ENCODE results near the gene FCHSD2.

GRCh38 chr11:73011126-73011817 is 130.8 kb downstream of the FCHSD2 start:
- TF ChIP-seq CTCF (tag by site-specific recombination; IDR thresholded peaks at IDR 0.05) (no peak), PBX3 (CRISPR knock-in tag; IDR thresholded peaks at IDR 0.05) (no peak), ZNF114 (tag by site-specific recombination; IDR thresholded peaks at IDR 0.05) (no peak), ZFHX2 (tag by site-specific recombination; conservative IDR thresholded peaks at IDR 0.05) (no peak), ZNF274 (IDR thresholded peaks at IDR 0.05; ENCODE audit: low read length) (no peak), ZNF274 (tag by site-specific recombination; IDR thresholded peaks at IDR 0.05; ENCODE audit: borderline replicate concordance) (no peak), ZNF433 (tag by site-specific recombination; IDR thresholded peaks at IDR 0.05; ENCODE audit: low read depth) (no peak), ZNF350 (tag by site-specific recombination; IDR thresholded peaks at IDR 0.05) (no peak), ZNF580 (tag by site-specific recombination; IDR thresholded peaks at IDR 0.05) (no peak), REST (tag by site-specific recombination; IDR thresholded peaks at IDR 0.05) (no peak), ZNF530 (tag by site-specific recombination; IDR thresholded peaks at IDR 0.05; ENCODE audit: low read depth) (no peak), ZNF639 (tag by site-specific recombination; IDR thresholded peaks at IDR 0.05) (no peak), ZNF791 (tag by site-specific recombination; IDR thresholded peaks at IDR 0.05) (no peak), ZNF624 (tag by site-specific recombination; IDR thresholded peaks at IDR 0.05) (no peak)

Data from HEK293 (cell line).